A549 (cell line): ENCODE measurements around the gene SETDB2. TPM values are rescaled to one million over a fixed set of nuclear protein-coding genes. Genes with fewer than 3 reads are reported as not detected.

Experiments used
- ATAC-seq, 2 experiments: fragments of 200-7000 bp in 1 of 2; fragments of >200 bp in 1 of 2; cut with Nextera tagmentation in 1 of 2; cut with Tn5 transposase in 1 of 2; 3 replicates each; pipeline versions ENCODE4 v1.8.0 to v1.9.1; 2018 to 2020; ENCODE audit warnings: mild to moderate bottlenecking in 1 of 2, moderate library complexity in 1 of 2
- CTCF ChIA-PET: fragments of 300-600 bp; sonication (Branson Sonifier 250); formaldehyde crosslinking; extraction: SDS; loops from one replicate; lab custom pipeline; 2021; ENCODE audit warnings: antibody characterized with exemption, inconsistent platforms; lab: Yijun Ruan, JAX
- POLR2A ChIA-PET: fragments of 350-600 bp; formaldehyde crosslinking; extraction: SDS; loops from one replicate; lab custom pipeline; 2021; ENCODE audit warnings: antibody characterized with exemption, inconsistent platforms; lab: Yijun Ruan, JAX
- DNase-seq, 2 experiments: peaks; one replicate each; pipeline versions ENCODE4 v3.0.0 to v3.0.0-alpha.2; 2011 to 2016; ENCODE audit warnings: low read depth in 1 of 2, low spot score in 1 of 2
- FAIRE-seq: peaks from 2 replicates; lab custom pipeline; 2011; peaks lifted over from hg19 to GRCh38; lab: Jason Lieb, UNC
- H3K27ac ChIP-seq, 2 experiments: fragments of >200 bp; sonication (Bioruptor Twin); formaldehyde crosslinking; 3 replicates each; pipeline ENCODE4 v1.5.1; 2016 to 2017
- H3K4me1 ChIP-seq: fragments of >200 bp; sonication (Bioruptor Twin); formaldehyde crosslinking; 3 replicates; pipeline ENCODE4 v1.6.1; 2016
- H3K4me2 ChIP-seq: fragments of >200 bp; sonication (Bioruptor Twin); formaldehyde crosslinking; 3 replicates; pipeline ENCODE4 v1.6.1; 2016
- H3K4me3 ChIP-seq: fragments of >200 bp; sonication (Bioruptor Twin); formaldehyde crosslinking; 3 replicates; pipeline ENCODE4 v1.5.1; 2016
- H3K9me3 ChIP-seq: fragments of >200 bp; sonication (Bioruptor Twin); formaldehyde crosslinking; 3 replicates; pipeline ENCODE4 v1.6.1; 2016
- BHLHE40 ChIP-seq: IDR thresholded peaks from 2 replicates; pipeline ENCODE4 v1.6.1; 2012; ENCODE audit warnings: low read depth, low read length, inconsistent platforms
- CEBPB ChIP-seq, 2 experiments: fragments of >200 bp in 1 of 2; sonication (Bioruptor Twin) in 1 of 2; formaldehyde crosslinking in 1 of 2; IDR thresholded peaks; 2 replicates each; pipeline ENCODE4 v1.6.1; 2012 to 2016
- ESRRA ChIP-seq: fragments of 150-350 bp; IDR thresholded peaks from 2 replicates; pipeline ENCODE4 v1.6.1; 2014; ENCODE audit warnings: mild to moderate bottlenecking, low read length, borderline replicate concordance
- FOSB ChIP-seq: fragments of 250-450 bp; sonication (Bioruptor Pico); IDR thresholded peaks from 2 replicates; pipeline ENCODE4 v1.5.0; 2020; ENCODE audit warnings: mild to moderate bottlenecking, moderate library complexity
- FOSL2 ChIP-seq, 2 experiments: fragments of 450-650 bp in 1 of 2; fragments of >200 bp in 1 of 2; sonication (Bioruptor Twin) in 1 of 2; formaldehyde crosslinking; IDR thresholded peaks; 2 replicates each; pipeline versions ENCODE4 v1.5.0 to v1.6.1; 2016 to 2020; ENCODE audit warnings: mild to moderate bottlenecking in 1 of 2, moderate library complexity in 1 of 2
- FOXS1 ChIP-seq: fragments of 250-450 bp; sonication (Bioruptor Pico); IDR thresholded peaks from 2 replicates; pipeline ENCODE4 v1.5.0; 2020; ENCODE audit warnings: mild to moderate bottlenecking, moderate library complexity
- JUN ChIP-seq, 2 experiments: fragments of >200 bp; sonication (Bioruptor Twin); formaldehyde crosslinking; IDR thresholded peaks; 2 replicates in 1 of 2; 3 replicates in 1 of 2; pipeline ENCODE4 v1.6.1; 2016 to 2017
- MAFK ChIP-seq: fragments of 450-650 bp; IDR thresholded peaks from 2 replicates; pipeline ENCODE4 v1.6.1; 2014; ENCODE audit not compliant: partially characterized antibody
- MAZ ChIP-seq: fragments of 150-350 bp; IDR thresholded peaks from 2 replicates; pipeline ENCODE4 v1.6.1; 2014; ENCODE audit warnings: antibody characterized with exemption, low read depth, low read length, borderline replicate concordance
- RAD21 ChIP-seq, 2 experiments: fragments of >200 bp in 1 of 2; sonication (Bioruptor Twin) in 1 of 2; formaldehyde crosslinking in 1 of 2; IDR thresholded peaks in 1 of 2; conservative IDR thresholded peaks in 1 of 2; 2 replicates in 1 of 2; 3 replicates in 1 of 2; pipeline ENCODE4 v1.6.1; 2012 to 2018; ENCODE audit warnings: inconsistent platforms in 1 of 2
- RCOR1 ChIP-seq: fragments of 150-350 bp; IDR thresholded peaks from 2 replicates; pipeline ENCODE4 v1.6.1; 2014; ENCODE audit warnings: antibody characterized with exemption, low read length, low read depth
- RFX5 ChIP-seq: fragments of 450-650 bp; IDR thresholded peaks from 2 replicates; pipeline ENCODE4 v1.7.1; 2014; ENCODE audit warnings: antibody characterized with exemption, mild to moderate bottlenecking, moderate library complexity
- SMC3 ChIP-seq: fragments of >200 bp; sonication (Bioruptor Twin); formaldehyde crosslinking; IDR thresholded peaks from 3 replicates; pipeline ENCODE4 v1.6.1; 2018; ENCODE audit warnings: inconsistent platforms
- ZNF302 ChIP-seq: fragments of 250-450 bp; sonication (Bioruptor Pico); IDR thresholded peaks from 2 replicates; pipeline ENCODE4 v1.9.0; 2021; ENCODE audit warnings: inconsistent platforms, mild to moderate bottlenecking, moderate library complexity
- ZSCAN20 ChIP-seq: fragments of 250-450 bp; sonication (Bioruptor Pico); IDR thresholded peaks from 2 replicates; pipeline ENCODE4 v1.8.0; 2022; ENCODE audit warnings: mild to moderate bottlenecking, moderate library complexity
- WGBS: methylation state at CpG from one replicate; pipeline ENCODE4 v1.1.6; 2017; ENCODE audit errors: missing lambda C conversion rate; 5-methylcytosine and 5-hydroxymethylcytosine counted together
- polyA plus RNA-seq, 4 experiments: library from polyadenylated mRNA; depleted of rRNA in 3 of 4; stranded (reverse); fragments of >200 nt; fragmentation: RNase III in 1 of 4; extraction: RNeasy Plus Mini Kit Qiagen cat#74134 plus additional on column Dnase treatment in 1 of 4; gene quantifications; 2 replicates in 3 of 4; 3 replicates in 1 of 4; pipeline ENCODE4 v1.2.3, GENCODE V29; 2011 to 2017
- TF ChIP-seq, protein P1 (sequence below): IDR thresholded peaks from 2 replicates; pipeline ENCODE4 v1.6.1; 2012
- TF ChIP-seq, protein P2 (sequence below): fragments of 200-600 bp; sonication (generic); IDR thresholded peaks from 2 replicates; pipeline ENCODE4 v1.6.1; 2016; ENCODE audit warnings: antibody characterized with exemption, mild to moderate bottlenecking, moderate library complexity
- TF ChIP-seq, protein P3 (sequence below): fragments of >200 bp; sonication (Bioruptor Twin); formaldehyde crosslinking; IDR thresholded peaks from 3 replicates; pipeline ENCODE4 v1.6.1; 2016
- TF ChIP-seq, protein P4 (sequence below): fragments of >200 bp; sonication (Bioruptor Twin); formaldehyde crosslinking; IDR thresholded peaks from 3 replicates; pipeline ENCODE4 v1.5.1; 2016
- TF ChIP-seq, protein P5 (sequence below): fragments of >200 bp; sonication (Bioruptor Twin); formaldehyde crosslinking; IDR thresholded peaks from 2 replicates; pipeline ENCODE4 v1.6.1; 2016

Gene SETDB2
- polyA plus RNA-seq, 2 of the 4 experiments (the other 2 are of a cell fraction), result 1.3 to 4.6 TPM

DNA sequence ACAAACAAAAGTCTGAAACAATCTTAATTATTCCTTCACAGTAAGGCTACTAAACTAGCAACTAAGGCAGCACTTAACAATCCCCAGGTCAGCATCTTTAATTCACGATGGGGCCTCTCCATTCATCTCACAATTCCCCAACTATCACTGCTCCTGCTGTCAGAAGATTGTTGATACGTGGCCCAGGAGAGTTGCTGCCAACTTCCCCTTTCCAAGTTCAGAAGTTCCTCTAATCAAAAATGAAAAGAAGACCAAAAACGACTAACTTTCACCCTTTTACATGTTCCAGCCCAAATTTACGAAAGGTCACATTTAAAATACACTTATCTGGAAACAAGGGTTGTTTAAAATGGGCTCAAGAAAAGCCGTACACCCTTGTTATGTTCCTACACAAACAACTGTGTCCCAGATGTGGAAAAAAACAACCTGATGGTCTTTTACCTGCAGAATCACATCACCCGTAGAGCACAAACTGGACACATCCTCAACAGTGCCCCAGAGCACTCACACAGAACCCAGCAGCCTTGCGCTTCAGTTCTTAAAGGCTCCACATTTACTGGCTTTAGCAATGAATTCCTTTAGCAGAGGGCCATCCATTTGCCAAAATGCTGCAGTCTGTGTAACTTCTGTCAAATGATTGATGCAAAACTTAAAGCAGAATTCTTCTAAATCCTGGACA, 89.7 kb downstream of the SETDB2 start:
- WGBS, result 83% methylated on average over 7 of the region's 7 CpGs
- Histone ChIP-seq H3K4me3 (no peak overlapping the region), H3K9me3 (no peaks in the 10 kb centered on the region), H3K4me1 (no peaks in the 10 kb centered on the region), H3K27ac (no peak overlapping the region), H3K4me2 (no peak overlapping the region)
- ChIA-PET POLR2A (no interaction called here), CTCF (no interaction called here)
- TF ChIP-seq, protein P1, sequence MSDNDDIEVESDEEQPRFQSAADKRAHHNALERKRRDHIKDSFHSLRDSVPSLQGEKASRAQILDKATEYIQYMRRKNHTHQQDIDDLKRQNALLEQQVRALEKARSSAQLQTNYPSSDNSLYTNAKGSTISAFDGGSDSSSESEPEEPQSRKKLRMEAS, result no peak
- TF ChIP-seq, protein P2, sequence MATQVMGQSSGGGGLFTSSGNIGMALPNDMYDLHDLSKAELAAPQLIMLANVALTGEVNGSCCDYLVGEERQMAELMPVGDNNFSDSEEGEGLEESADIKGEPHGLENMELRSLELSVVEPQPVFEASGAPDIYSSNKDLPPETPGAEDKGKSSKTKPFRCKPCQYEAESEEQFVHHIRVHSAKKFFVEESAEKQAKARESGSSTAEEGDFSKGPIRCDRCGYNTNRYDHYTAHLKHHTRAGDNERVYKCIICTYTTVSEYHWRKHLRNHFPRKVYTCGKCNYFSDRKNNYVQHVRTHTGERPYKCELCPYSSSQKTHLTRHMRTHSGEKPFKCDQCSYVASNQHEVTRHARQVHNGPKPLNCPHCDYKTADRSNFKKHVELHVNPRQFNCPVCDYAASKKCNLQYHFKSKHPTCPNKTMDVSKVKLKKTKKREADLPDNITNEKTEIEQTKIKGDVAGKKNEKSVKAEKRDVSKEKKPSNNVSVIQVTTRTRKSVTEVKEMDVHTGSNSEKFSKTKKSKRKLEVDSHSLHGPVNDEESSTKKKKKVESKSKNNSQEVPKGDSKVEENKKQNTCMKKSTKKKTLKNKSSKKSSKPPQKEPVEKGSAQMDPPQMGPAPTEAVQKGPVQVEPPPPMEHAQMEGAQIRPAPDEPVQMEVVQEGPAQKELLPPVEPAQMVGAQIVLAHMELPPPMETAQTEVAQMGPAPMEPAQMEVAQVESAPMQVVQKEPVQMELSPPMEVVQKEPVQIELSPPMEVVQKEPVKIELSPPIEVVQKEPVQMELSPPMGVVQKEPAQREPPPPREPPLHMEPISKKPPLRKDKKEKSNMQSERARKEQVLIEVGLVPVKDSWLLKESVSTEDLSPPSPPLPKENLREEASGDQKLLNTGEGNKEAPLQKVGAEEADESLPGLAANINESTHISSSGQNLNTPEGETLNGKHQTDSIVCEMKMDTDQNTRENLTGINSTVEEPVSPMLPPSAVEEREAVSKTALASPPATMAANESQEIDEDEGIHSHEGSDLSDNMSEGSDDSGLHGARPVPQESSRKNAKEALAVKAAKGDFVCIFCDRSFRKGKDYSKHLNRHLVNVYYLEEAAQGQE, result no peak
- TF ChIP-seq ESRRA (no peak), FOXS1 (CRISPR knock-in tag) (no peak)
- TF ChIP-seq, protein P3, sequence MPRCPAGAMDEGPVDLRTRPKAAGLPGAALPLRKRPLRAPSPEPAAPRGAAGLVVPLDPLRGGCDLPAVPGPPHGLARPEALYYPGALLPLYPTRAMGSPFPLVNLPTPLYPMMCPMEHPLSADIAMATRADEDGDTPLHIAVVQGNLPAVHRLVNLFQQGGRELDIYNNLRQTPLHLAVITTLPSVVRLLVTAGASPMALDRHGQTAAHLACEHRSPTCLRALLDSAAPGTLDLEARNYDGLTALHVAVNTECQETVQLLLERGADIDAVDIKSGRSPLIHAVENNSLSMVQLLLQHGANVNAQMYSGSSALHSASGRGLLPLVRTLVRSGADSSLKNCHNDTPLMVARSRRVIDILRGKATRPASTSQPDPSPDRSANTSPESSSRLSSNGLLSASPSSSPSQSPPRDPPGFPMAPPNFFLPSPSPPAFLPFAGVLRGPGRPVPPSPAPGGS, result no peak
- no peak for FAIRE-seq
- no peak for DNase-seq
- ATAC-seq, result no peak

DNA sequence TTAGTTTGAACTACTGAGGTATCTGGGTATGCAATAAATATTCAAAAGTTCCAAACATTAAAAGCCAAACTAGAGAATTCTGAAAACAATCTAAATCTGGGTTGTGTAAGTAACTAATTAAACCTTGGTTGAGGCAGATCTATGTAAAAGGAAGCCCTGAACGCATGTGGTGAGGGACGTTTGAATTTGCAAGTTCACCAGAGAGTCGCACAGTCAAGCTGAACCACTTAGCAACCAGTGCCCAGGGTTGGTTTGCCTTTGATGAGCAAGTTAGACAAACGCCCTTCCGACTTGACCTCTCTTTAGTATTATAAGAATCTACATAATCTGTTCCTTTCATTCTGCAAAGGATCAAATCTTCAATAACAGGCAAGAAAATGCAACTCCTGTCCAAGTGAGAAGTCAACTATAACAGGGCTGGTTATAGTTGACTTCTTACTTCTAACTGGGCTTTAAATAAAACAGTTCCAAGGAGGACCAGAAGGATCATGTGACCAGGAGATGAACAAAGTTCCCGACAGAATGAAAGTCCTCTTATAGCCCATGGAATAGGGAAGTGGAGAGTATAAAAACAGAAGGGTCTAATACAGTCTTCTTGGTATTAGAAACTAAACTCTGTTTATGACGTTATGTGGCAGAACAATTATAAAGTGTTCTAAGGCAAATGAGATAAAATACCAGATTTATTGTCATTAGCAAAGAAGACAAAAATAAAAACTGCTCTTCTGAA, 92.2 kb downstream of the SETDB2 start:
- no peaks in the 10 kb centered on the region for H3K9me3 ChIP-seq
- TF ChIP-seq RAD21 (conservative IDR thresholded peaks at IDR 0.05 in 1 of 2, IDR thresholded peaks at IDR 0.05 in 1 of 2), result no peak
- TF ChIP-seq ZNF302 (CRISPR knock-in tag), result no peak
- TF ChIP-seq, protein P4, sequence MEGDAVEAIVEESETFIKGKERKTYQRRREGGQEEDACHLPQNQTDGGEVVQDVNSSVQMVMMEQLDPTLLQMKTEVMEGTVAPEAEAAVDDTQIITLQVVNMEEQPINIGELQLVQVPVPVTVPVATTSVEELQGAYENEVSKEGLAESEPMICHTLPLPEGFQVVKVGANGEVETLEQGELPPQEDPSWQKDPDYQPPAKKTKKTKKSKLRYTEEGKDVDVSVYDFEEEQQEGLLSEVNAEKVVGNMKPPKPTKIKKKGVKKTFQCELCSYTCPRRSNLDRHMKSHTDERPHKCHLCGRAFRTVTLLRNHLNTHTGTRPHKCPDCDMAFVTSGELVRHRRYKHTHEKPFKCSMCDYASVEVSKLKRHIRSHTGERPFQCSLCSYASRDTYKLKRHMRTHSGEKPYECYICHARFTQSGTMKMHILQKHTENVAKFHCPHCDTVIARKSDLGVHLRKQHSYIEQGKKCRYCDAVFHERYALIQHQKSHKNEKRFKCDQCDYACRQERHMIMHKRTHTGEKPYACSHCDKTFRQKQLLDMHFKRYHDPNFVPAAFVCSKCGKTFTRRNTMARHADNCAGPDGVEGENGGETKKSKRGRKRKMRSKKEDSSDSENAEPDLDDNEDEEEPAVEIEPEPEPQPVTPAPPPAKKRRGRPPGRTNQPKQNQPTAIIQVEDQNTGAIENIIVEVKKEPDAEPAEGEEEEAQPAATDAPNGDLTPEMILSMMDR, result no peak
- TF ChIP-seq FOSL2 (IDR thresholded peaks at IDR 0.05), result no peak
- TF ChIP-seq FOSL2 (CRISPR knock-in tag; IDR thresholded peaks at IDR 0.05), result no peak
- no peak for TF ChIP-seq BHLHE40
- TF ChIP-seq, protein P5, sequence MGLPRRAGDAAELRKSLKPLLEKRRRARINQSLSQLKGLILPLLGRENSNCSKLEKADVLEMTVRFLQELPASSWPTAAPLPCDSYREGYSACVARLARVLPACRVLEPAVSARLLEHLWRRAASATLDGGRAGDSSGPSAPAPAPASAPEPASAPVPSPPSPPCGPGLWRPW, result no peak
- no peak for TF ChIP-seq MAZ
- TF ChIP-seq CEBPB (IDR thresholded peaks at IDR 0.05), result no peak
- TF ChIP-seq MAFK, result no peak
- no peak for TF ChIP-seq ZSCAN20 (CRISPR knock-in tag)
- no peak for TF ChIP-seq RCOR1
- no peak for TF ChIP-seq RFX5
- no peak for TF ChIP-seq SMC3
- no peak for TF ChIP-seq FOSB (CRISPR knock-in tag)
- no peak for TF ChIP-seq JUN (IDR thresholded peaks at IDR 0.05)
- H3K4me2 ChIP-seq, result no peak overlapping the region
- ChIA-PET POLR2A (no interaction called here), CTCF (interaction anchor here (1.0 kb wide), 1 partner anchor 70 kb away, joined by 3 read pairs; no protein-coding TSS in a partner anchor)
- ATAC-seq (no peak), DNase-seq (no peak), FAIRE-seq (no peak)
- H3K4me3 ChIP-seq, result no peak overlapping the region
- WGBS, result 92% methylated on average over 7 of the region's 7 CpGs
- no peak overlapping the region for H3K27ac ChIP-seq
- no peaks in the 10 kb centered on the region for H3K4me1 ChIP-seq
